ENCODE measurements around the gene ATRX. TPM values are rescaled to one million over a fixed set of nuclear protein-coding genes. Genes with fewer than 3 reads are reported as not detected.
A peak's percentile ranks its signal among the peaks of the same experiment; 100 is the strongest.

ATRX gene
- total RNA-seq, 6 donors from 2014 or later, result 57.0 to 151 (median 98.2) TPM

GRCh38 chrX:77668391-77669237 is 117.4 kb downstream of the ATRX start:
- no peaks in the 10 kb centered on the region for H3K9me3 ChIP-seq
- H3K36me3 ChIP-seq, result peaks cover 0 to 3% (median 0%) of the 10 kb centered on the region in 4 donors
- DNase-seq, result no peak
- no peak overlapping the region for H3K4me3 ChIP-seq
- H3K27me3 ChIP-seq, result no peaks in the 10 kb centered on the region
- no peak for TF ChIP-seq CTCF (IDR thresholded peaks at IDR 0.05)
- TF ChIP-seq POLR2AphosphoS5 (IDR thresholded peaks at IDR 0.05), result no peak
- no peak for TF ChIP-seq EP300 (IDR thresholded peaks at IDR 0.05)
- H3K4me1 ChIP-seq, result no peaks in the 10 kb centered on the region
- 55 to 64% methylated on average over 8 to 10 of the region's 10 CpGs for WGBS, 2 donors
- H3K27ac ChIP-seq, result peak overlapping the region in 2 of 4 donors; percentile 43 to 57
- ATAC-seq (ENCODE audit: low FRiP score in 2 of 2), result no peak

- TF ChIP-seq POLR2A (IDR thresholded peaks at IDR 0.05), result no peak
- TF ChIP-seq EP300 (IDR thresholded peaks at IDR 0.05), result no peak
- no peak for TF ChIP-seq POLR2AphosphoS5 (IDR thresholded peaks at IDR 0.05)
- TF ChIP-seq CTCF (IDR thresholded peaks at IDR 0.05), result no peak
- no peaks in the 10 kb centered on the region for H3K9me3 ChIP-seq
- ATAC-seq (ENCODE audit: low FRiP score in 2 of 2) (no peak), DNase-seq (no peak)
- WGBS, 2 donors, result 73 to 93% methylated on average over 3 of the region's 3 CpGs
- no peak overlapping the region for H3K4me3 ChIP-seq
- no peak overlapping the region for H3K27ac ChIP-seq
- H3K4me1 ChIP-seq, result no peaks in the 10 kb centered on the region
- H3K36me3 ChIP-seq, result peaks cover 0 to 3% (median 0%) of the 10 kb centered on the region in 4 donors
- no peaks in the 10 kb centered on the region for H3K27me3 ChIP-seq
Measured at GRCh38 chrX:77658886-77659285, 127.1 kb downstream of the ATRX start.

GRCh38 chrX:77652095-77652494 is 133.9 kb downstream of the ATRX start:
- no peaks in the 10 kb centered on the region for H3K4me1 ChIP-seq
- H3K9me3 ChIP-seq, result no peaks in the 10 kb centered on the region
- H3K36me3 ChIP-seq, result peaks cover 0 to 11% (median 3%) of the 10 kb centered on the region in 4 donors
- no peak overlapping the region for H3K4me3 ChIP-seq
- no peak overlapping the region for H3K27ac ChIP-seq
- DNase-seq (no peak), ATAC-seq (ENCODE audit: low FRiP score in 2 of 2) (no peak)
- H3K27me3 ChIP-seq, result no peaks in the 10 kb centered on the region
- 85 to 98% methylated on average over 5 of the region's 5 CpGs for WGBS, 2 donors
- no peak for TF ChIP-seq EP300 (IDR thresholded peaks at IDR 0.05)
- no peak for TF ChIP-seq POLR2AphosphoS5 (IDR thresholded peaks at IDR 0.05)
- no peak for TF ChIP-seq POLR2A (IDR thresholded peaks at IDR 0.05)
- TF ChIP-seq CTCF (IDR thresholded peaks at IDR 0.05), result no peak

- TF ChIP-seq POLR2AphosphoS5 (IDR thresholded peaks at IDR 0.05) (no peak), CTCF (IDR thresholded peaks at IDR 0.05) (no peak), POLR2A (IDR thresholded peaks at IDR 0.05) (no peak), EP300 (IDR thresholded peaks at IDR 0.05) (no peak)
- ATAC-seq (ENCODE audit: low FRiP score in 2 of 2), result no peak
- Histone ChIP-seq H3K4me3 (no peak overlapping the region), H3K27me3 (no peaks in the 10 kb centered on the region), H3K4me1 (no peaks in the 10 kb centered on the region), H3K36me3 (peaks cover 0 to 6% (median 0%) of the 10 kb centered on the region in 4 donors), H3K27ac (no peak overlapping the region), H3K9me3 (peaks cover 0 to 5% (median 0%) of the 10 kb centered on the region in 4 donors)
- WGBS, 2 donors, result 81 to 97% methylated on average over 4 of the region's 4 CpGs
- DNase-seq, result no peak
Measured at GRCh38 chrX:77640702-77641101, 145.3 kb downstream of the ATRX start.
